ENCODE data around the gene ELF3. TPM values are rescaled to one million over a fixed set of nuclear protein-coding genes. Genes with fewer than 3 reads are reported as not detected.
A peak's percentile ranks its signal among the peaks of the same experiment; 100 is the strongest.

Gene ELF3
- total and polyA plus RNA-seq, 2 of the 13 experiments (the other 11 are each of a cell fraction or from before 2014, with no cell fraction given), result 11.5 to 55.1 TPM

DNA sequence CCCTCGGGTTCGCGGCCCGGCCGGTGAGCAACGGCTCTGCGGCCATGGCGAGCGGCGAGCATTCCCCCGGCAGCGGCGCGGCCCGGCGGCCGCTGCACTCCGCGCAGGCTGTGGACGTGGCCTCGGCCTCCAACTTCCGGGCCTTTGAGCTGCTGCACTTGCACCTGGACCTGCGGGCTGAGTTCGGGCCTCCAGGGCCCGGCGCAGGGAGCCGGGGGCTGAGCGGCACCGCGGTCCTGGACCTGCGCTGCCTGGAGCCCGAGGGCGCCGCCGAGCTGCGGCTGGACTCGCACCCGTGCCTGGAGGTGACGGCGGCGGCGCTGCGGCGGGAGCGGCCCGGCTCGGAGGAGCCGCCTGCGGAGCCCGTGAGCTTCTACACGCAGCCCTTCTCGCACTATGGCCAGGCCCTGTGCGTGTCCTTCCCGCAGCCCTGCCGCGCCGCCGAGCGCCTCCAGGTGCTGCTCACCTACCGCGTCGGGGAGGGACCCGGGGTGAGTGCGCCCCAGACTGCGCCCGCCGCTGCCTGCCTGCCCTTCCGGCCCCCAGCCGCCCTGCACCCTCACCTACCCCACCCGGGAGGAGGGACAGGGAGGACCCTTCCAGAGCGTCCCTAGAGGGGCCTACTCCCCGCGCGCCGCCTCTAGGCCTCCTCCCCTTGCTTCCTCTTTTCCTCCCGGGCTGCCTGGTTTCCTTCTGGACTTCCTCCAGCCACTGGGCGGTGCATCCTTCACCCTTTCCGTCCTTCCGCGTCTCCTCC lies 27.6 kb upstream of the ELF3 start, which contains the start of gene RNPEP (continued):
- TF ChIP-seq, protein P1, sequence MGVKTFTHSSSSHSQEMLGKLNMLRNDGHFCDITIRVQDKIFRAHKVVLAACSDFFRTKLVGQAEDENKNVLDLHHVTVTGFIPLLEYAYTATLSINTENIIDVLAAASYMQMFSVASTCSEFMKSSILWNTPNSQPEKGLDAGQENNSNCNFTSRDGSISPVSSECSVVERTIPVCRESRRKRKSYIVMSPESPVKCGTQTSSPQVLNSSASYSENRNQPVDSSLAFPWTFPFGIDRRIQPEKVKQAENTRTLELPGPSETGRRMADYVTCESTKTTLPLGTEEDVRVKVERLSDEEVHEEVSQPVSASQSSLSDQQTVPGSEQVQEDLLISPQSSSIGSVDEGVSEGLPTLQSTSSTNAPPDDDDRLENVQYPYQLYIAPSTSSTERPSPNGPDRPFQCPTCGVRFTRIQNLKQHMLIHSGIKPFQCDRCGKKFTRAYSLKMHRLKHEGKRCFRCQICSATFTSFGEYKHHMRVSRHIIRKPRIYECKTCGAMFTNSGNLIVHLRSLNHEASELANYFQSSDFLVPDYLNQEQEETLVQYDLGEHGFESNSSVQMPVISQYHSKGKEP (CRISPR knock-in tag; IDR thresholded peaks at IDR 0.05), result 0 out of 2 replicates have a peak, but pooled peaks have one; percentile 29
- TF ChIP-seq ZFP36 (IDR thresholded peaks at IDR 0.05; ENCODE audit: borderline replicate concordance, low read depth, low read length, partially characterized antibody) (no peak), ZNF777 (CRISPR knock-in tag; IDR thresholded peaks at IDR 0.05) (peak; percentile 77), RFXANK (CRISPR knock-in tag; IDR thresholded peaks at IDR 0.05) (no peak), ZFP36L1 (CRISPR knock-in tag; IDR thresholded peaks at IDR 0.05) (peak; percentile 35; the same call in 1 of the 2 replicates), KMT2A (CRISPR knock-in tag; IDR thresholded peaks at IDR 0.05) (peak; percentile 39), BORCS8-MEF2B (CRISPR knock-in tag; IDR thresholded peaks at IDR 0.05) (peak; percentile 53), FOXJ3 (CRISPR knock-in tag; IDR thresholded peaks at IDR 0.05; ENCODE audit: borderline replicate concordance) (no peak), EHMT2 (IDR thresholded peaks at IDR 0.05; ENCODE audit: borderline replicate concordance, low read depth, low read length) (no peak), ZSCAN31 (CRISPR knock-in tag; IDR thresholded peaks at IDR 0.05; ENCODE audit: low read depth) (peak; percentile 93), MXD4 (CRISPR knock-in tag; IDR thresholded peaks at IDR 0.05) (no peak), ASH2L (IDR thresholded peaks at IDR 0.05; ENCODE audit: insufficient read length, low read depth, low read length) (peak; percentile 60), ZFP90 (CRISPR knock-in tag; IDR thresholded peaks at IDR 0.05; ENCODE audit: borderline replicate concordance) (no peak; the same call in 1 of the 2 replicates), SATB2 (CRISPR knock-in tag; IDR thresholded peaks at IDR 0.05) (no peak), ZKSCAN1 (IDR thresholded peaks at IDR 0.05; ENCODE audit: low read length) (no peak), REPIN1 (CRISPR knock-in tag; IDR thresholded peaks at IDR 0.05; ENCODE audit: borderline replicate concordance, low read depth) (no peak), ZNF577 (CRISPR knock-in tag; IDR thresholded peaks at IDR 0.05; ENCODE audit: borderline replicate concordance, low read depth) (no peak)
- TF ChIP-seq, protein P2, sequence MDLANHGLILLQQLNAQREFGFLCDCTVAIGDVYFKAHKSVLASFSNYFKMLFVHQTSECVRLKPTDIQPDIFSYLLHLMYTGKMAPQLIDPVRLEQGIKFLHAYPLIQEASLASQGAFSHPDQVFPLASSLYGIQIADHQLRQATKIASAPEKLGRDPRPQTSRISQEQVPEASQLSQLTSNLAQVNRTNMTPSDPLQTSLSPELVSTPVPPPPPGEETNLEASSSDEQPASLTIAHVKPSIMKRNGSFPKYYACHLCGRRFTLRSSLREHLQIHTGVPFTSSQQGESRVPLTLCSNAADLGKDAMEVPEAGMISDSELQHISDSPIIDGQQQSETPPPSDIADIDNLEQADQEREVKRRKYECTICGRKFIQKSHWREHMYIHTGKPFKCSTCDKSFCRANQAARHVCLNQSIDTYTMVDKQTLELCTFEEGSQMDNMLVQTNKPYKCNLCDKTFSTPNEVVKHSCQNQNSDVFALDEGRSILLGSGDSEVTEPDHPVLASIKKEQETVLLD (CRISPR knock-in tag; IDR thresholded peaks at IDR 0.05; ENCODE audit: low read depth), result peak; percentile 43; the same call in 1 of the 2 replicates
- TF ChIP-seq, protein P3, sequence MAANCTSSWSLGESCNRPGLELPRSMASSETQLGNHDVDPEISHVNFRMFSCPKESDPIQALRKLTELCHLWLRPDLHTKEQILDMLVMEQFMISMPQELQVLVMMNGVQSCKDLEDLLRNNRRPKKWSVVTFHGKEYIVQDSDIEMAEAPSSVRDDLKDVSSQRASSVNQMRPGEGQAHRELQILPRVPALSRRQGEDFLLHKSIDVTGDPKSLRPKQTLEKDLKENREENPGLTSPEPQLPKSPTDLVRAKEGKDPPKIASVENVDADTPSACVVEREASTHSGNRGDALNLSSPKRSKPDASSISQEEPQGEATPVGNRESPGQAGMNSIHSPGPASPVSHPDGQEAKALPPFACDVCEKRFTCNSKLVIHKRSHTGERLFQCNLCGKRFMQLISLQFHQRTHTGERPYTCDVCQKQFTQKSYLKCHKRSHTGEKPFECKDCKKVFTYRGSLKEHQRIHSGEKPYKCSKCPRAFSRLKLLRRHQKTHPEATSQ (CRISPR knock-in tag; IDR thresholded peaks at IDR 0.05; ENCODE audit: borderline replicate concordance), result no peak
- TF ChIP-seq, protein P4, sequence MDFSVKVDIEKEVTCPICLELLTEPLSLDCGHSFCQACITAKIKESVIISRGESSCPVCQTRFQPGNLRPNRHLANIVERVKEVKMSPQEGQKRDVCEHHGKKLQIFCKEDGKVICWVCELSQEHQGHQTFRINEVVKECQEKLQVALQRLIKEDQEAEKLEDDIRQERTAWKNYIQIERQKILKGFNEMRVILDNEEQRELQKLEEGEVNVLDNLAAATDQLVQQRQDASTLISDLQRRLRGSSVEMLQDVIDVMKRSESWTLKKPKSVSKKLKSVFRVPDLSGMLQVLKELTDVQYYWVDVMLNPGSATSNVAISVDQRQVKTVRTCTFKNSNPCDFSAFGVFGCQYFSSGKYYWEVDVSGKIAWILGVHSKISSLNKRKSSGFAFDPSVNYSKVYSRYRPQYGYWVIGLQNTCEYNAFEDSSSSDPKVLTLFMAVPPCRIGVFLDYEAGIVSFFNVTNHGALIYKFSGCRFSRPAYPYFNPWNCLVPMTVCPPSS (IDR thresholded peaks at IDR 0.05), result no peak
- TF ChIP-seq, protein P5, sequence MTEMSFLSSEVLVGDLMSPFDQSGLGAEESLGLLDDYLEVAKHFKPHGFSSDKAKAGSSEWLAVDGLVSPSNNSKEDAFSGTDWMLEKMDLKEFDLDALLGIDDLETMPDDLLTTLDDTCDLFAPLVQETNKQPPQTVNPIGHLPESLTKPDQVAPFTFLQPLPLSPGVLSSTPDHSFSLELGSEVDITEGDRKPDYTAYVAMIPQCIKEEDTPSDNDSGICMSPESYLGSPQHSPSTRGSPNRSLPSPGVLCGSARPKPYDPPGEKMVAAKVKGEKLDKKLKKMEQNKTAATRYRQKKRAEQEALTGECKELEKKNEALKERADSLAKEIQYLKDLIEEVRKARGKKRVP (CRISPR knock-in tag; IDR thresholded peaks at IDR 0.05), result no peak
- TF ChIP-seq, protein P6, sequence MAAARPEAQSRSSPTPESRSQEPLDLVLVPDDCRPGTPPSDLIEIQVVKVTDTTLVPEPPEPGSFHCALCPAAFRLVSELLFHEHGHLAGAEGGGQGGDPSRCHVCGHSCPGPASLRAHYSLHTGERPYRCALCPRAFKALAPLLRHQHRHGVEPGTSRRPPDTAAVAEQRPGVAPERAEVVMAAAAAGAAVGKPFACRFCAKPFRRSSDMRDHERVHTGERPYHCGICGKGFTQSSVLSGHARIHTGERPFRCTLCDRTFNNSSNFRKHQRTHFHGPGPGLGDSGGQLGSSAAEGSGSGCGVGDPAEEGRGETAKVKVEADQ (CRISPR knock-in tag; IDR thresholded peaks at IDR 0.05; ENCODE audit: borderline replicate concordance), result peak; percentile 17
